HG03432 (cell line): Measurements from ENCODE around the gene KIAA0825.

Experiments
- ATAC-seq: cut with Tn5 transposase; IDR thresholded peaks from one replicate; pipeline ENCODE4 v1.9.1; 2021; ENCODE audit warnings: mild to moderate bottlenecking, moderate library complexity; ENCODE audit not compliant: unreplicated experiment

KIAA0825 gene

GRCh38 chr5:94249430-94249829 is 369.0 kb downstream of the KIAA0825 start:
- ATAC-seq: no peak

GRCh38 chr5:94248175-94248875 is 370.1 kb downstream of the KIAA0825 start:
- no peak for ATAC-seq

GRCh38 chr5:94245608-94246007 is 372.8 kb downstream of the KIAA0825 start:
- no peak for ATAC-seq

- no peak for ATAC-seq
These were observed 373.5 kb downstream of the KIAA0825 start for GRCh38 chr5:94244921-94245320.

GRCh38 chr5:94243612-94244011 is 374.8 kb downstream of the KIAA0825 start:
- no peak for ATAC-seq

- no peak for ATAC-seq
These were observed 377.3 kb downstream of the KIAA0825 start for GRCh38 chr5:94240993-94241651.

- no peak for ATAC-seq
These were observed 377.8 kb downstream of the KIAA0825 start for GRCh38 chr5:94240596-94240992.

- ATAC-seq: no peak
These were observed 378.3 kb downstream of the KIAA0825 start for GRCh38 chr5:94240134-94240533.

- no peak for ATAC-seq
These were observed 379.1 kb downstream of the KIAA0825 start for GRCh38 chr5:94239266-94239665.

GRCh38 chr5:94234987-94235386 is 383.4 kb downstream of the KIAA0825 start:
- no peak for ATAC-seq

GRCh38 chr5:94228791-94229190 is 389.6 kb downstream of the KIAA0825 start:
- no peak for ATAC-seq

GRCh38 chr5:94223235-94223634 is 395.2 kb downstream of the KIAA0825 start:
- no peak for ATAC-seq

GRCh38 chr5:94218374-94218773 is 400.0 kb downstream of the KIAA0825 start:
- no peak for ATAC-seq

- ATAC-seq: no peak
These were observed 400.7 kb downstream of the KIAA0825 start for GRCh38 chr5:94217745-94218144.

- ATAC-seq: no peak
These were observed 401.2 kb downstream of the KIAA0825 start for GRCh38 chr5:94217216-94217615.

GRCh38 chr5:94212476-94212875 is 405.9 kb downstream of the KIAA0825 start:
- no peak for ATAC-seq

- no peak for ATAC-seq
These were observed 408.5 kb downstream of the KIAA0825 start for GRCh38 chr5:94209774-94210355.

- no peak for ATAC-seq
These were observed 409.1 kb downstream of the KIAA0825 start for GRCh38 chr5:94209272-94209671.

GRCh38 chr5:94199566-94199965 is 418.8 kb downstream of the KIAA0825 start:
- ATAC-seq: no peak

GRCh38 chr5:94197970-94198369 is 420.4 kb downstream of the KIAA0825 start:
- no peak for ATAC-seq

GRCh38 chr5:94196953-94197352 is 421.5 kb downstream of the KIAA0825 start:
- no peak for ATAC-seq
